ENCODE data around the gene PRDM16. TPM values are rescaled to one million over a fixed set of nuclear protein-coding genes. Genes with fewer than 3 reads are reported as not detected.

PRDM16 gene
- polyA plus RNA-seq, 1 donor (not counting 4 experiments of a cell fraction or from before 2014, with no cell fraction given): 0.05 TPM

GRCh38 chr1:3265835-3266805, 197.1 kb downstream of the PRDM16 start:
- TF ChIP-seq CTCF (optimal IDR thresholded peaks at IDR 0.05 in 1 of 3, IDR thresholded peaks at IDR 0.05 in 1 of 3, conservative IDR thresholded peaks at IDR 0.05 in 1 of 3; ENCODE audit: extremely low read depth in 1 of 3, insufficient read depth in 2 of 3, low read length in 3 of 3) (no peak), EZH2 (IDR thresholded peaks at IDR 0.05; ENCODE audit: low read length) (no peak)
- Histone ChIP-seq H2AFZ (ENCODE audit: control insufficient read depth, low read length) (no peak overlapping the region), H3K79me2 (ENCODE audit: control insufficient read depth, insufficient read depth, low read length) (no peaks in the 10 kb centered on the region), H3K27me3 (ENCODE audit: control insufficient read depth, extremely low read depth, insufficient read depth, low read length) (no peaks in the 10 kb centered on the region), H4K20me1 (ENCODE audit: control insufficient read depth, extremely low read depth, insufficient read depth, low read length) (no peaks in the 10 kb centered on the region), H3K27ac (ENCODE audit: control insufficient read depth, insufficient read depth, low read length) (no peak overlapping the region), H3K4me3 (ENCODE audit: control insufficient read depth in 2 of 3, extremely low read depth in 1 of 3, insufficient read depth in 2 of 3, low read depth in 1 of 3, low read length in 3 of 3) (no peak overlapping the region), H3K9me1 (ENCODE audit: control insufficient read depth, extremely low read depth, insufficient read depth, low read length) (no peaks in the 10 kb centered on the region), H3K9me3 (ENCODE audit: control insufficient read depth, low read depth, low read length) (peaks cover 14% of the 10 kb centered on the region), H3K4me2 (ENCODE audit: control insufficient read depth, extremely low read depth, insufficient read depth, low read depth, low read length) (no peak overlapping the region), H3K36me3 (ENCODE audit: control insufficient read depth in 2 of 2, extremely low read depth in 1 of 2, insufficient read depth in 2 of 2, low read length in 2 of 2) (no peaks in the 10 kb centered on the region), H3K4me1 (ENCODE audit: control insufficient read depth, extremely low read depth, insufficient read depth, low read length) (no peaks in the 10 kb centered on the region), H3K9ac (ENCODE audit: control insufficient read depth, extremely low read depth, insufficient read depth, low read length) (no peak overlapping the region)
- dilution Hi-C loops (cut with MboI; ENCODE audit: extremely low pct_ligation_motif_present, low sequenced_read_pairs): no loop called here
- DNase-seq (ENCODE audit: low read depth, low spot score) (no peak), FAIRE-seq (no peak)

- no peaks in the 10 kb centered on the region for H4K20me1 ChIP-seq (ENCODE audit: control insufficient read depth, extremely low read depth, insufficient read depth, low read length)
- H3K4me3 ChIP-seq (ENCODE audit: control insufficient read depth in 2 of 3, extremely low read depth in 1 of 3, insufficient read depth in 2 of 3, low read depth in 1 of 3, low read length in 3 of 3): no peak overlapping the region
- H3K9ac ChIP-seq (ENCODE audit: control insufficient read depth, extremely low read depth, insufficient read depth, low read length): no peak overlapping the region
- H3K27ac ChIP-seq (ENCODE audit: control insufficient read depth, insufficient read depth, low read length): no peak overlapping the region
- H3K79me2 ChIP-seq (ENCODE audit: control insufficient read depth, insufficient read depth, low read length): no peaks in the 10 kb centered on the region
- no peaks in the 10 kb centered on the region for H3K36me3 ChIP-seq (ENCODE audit: control insufficient read depth in 2 of 2, extremely low read depth in 1 of 2, insufficient read depth in 2 of 2, low read length in 2 of 2)
- no peak for TF ChIP-seq CTCF (optimal IDR thresholded peaks at IDR 0.05 in 1 of 3, IDR thresholded peaks at IDR 0.05 in 1 of 3, conservative IDR thresholded peaks at IDR 0.05 in 1 of 3; ENCODE audit: extremely low read depth in 1 of 3, insufficient read depth in 2 of 3, low read length in 3 of 3)
- FAIRE-seq (no peak), DNase-seq (ENCODE audit: low read depth, low spot score) (no peak)
- no peak overlapping the region for H2AFZ ChIP-seq (ENCODE audit: control insufficient read depth, low read length)
- dilution Hi-C loops (cut with MboI; ENCODE audit: extremely low pct_ligation_motif_present, low sequenced_read_pairs): no loop called here
- H3K27me3 ChIP-seq (ENCODE audit: control insufficient read depth, extremely low read depth, insufficient read depth, low read length): no peaks in the 10 kb centered on the region
- H3K4me1 ChIP-seq (ENCODE audit: control insufficient read depth, extremely low read depth, insufficient read depth, low read length): no peaks in the 10 kb centered on the region
- no peaks in the 10 kb centered on the region for H3K9me1 ChIP-seq (ENCODE audit: control insufficient read depth, extremely low read depth, insufficient read depth, low read length)
- H3K4me2 ChIP-seq (ENCODE audit: control insufficient read depth, extremely low read depth, insufficient read depth, low read depth, low read length): no peak overlapping the region
- H3K9me3 ChIP-seq (ENCODE audit: control insufficient read depth, low read depth, low read length): peaks cover 14% of the 10 kb centered on the region
Observed at GRCh38 chr1:3266870-3267549, 198.0 kb downstream of the PRDM16 start.
